ENCODE measurements around the gene MSX1. TPM values are rescaled to one million over a fixed set of nuclear protein-coding genes. Genes with fewer than 3 reads are reported as not detected.
A peak's percentile ranks its signal among the peaks of the same experiment; 100 is the strongest.

Gene MSX1
- polyA plus RNA-seq, 1 donor (not counting 4 experiments of a cell fraction or from before 2014, with no cell fraction given) = not detected

DNA sequence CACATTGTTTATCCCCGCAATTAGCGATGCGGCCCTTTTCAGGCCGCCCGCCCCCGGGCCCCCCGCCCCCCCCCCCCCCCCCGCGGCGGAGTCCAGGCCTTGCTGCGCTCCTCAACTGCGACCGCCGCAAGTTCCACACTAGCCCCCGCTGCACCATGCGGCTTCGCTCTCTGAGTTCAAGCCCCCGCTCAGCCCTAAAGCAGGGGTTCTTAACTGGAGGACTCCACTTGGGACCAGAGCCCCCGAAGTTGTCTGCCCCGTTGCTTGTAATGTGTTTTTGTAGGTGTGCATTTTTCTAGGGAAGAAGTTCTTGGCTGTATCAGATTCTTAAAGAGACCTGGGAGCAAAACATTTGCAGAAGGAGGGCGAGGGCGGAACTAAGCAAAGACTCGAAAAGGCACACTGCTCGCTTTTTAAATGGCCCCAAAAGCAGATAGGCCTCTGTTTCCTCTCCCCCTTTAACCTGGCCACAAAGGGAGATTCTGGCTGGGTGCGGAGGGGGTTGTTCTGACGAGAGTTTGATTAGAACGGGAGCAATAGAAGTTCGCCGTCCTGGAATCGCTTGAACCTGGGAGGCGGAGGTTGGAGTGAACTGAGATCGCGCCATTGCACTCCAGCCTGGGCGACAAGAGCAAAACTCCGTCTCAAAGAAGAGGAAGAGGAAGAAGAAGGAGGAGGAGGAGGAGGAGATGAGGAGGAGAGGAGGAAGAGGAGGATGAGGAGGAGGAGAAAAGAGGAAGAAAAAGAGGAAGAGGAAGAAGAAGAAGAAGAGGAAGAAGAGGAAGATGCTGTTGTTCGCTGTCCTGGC lies 2.3 kb upstream of the MSX1 start:
- no peak overlapping the region for H3K9ac ChIP-seq (ENCODE audit: control insufficient read depth, extremely low read depth, insufficient read depth, low read length)
- H2AFZ ChIP-seq (ENCODE audit: control insufficient read depth, low read length) = no peak overlapping the region
- H3K9me3 ChIP-seq (ENCODE audit: control insufficient read depth, low read depth, low read length) = no peaks in the 10 kb centered on the region
- FAIRE-seq = no peak
- H3K4me1 ChIP-seq (ENCODE audit: control insufficient read depth, extremely low read depth, insufficient read depth, low read length) = peaks cover 19% of the 10 kb centered on the region
- dilution Hi-C loops (cut with MboI; ENCODE audit: extremely low pct_ligation_motif_present, low sequenced_read_pairs) = no loop called here
- H3K79me2 ChIP-seq (ENCODE audit: control insufficient read depth, insufficient read depth, low read length) = no peaks in the 10 kb centered on the region
- no peak overlapping the region for H3K4me3 ChIP-seq (ENCODE audit: control insufficient read depth in 2 of 3, extremely low read depth in 1 of 3, insufficient read depth in 2 of 3, low read depth in 1 of 3, low read length in 3 of 3)
- no peak for DNase-seq (ENCODE audit: low read depth, low spot score)
- peaks cover 4% of the 10 kb centered on the region for H4K20me1 ChIP-seq (ENCODE audit: control insufficient read depth, extremely low read depth, insufficient read depth, low read length)
- peaks cover 98% of the 10 kb centered on the region for H3K27me3 ChIP-seq (ENCODE audit: control insufficient read depth, extremely low read depth, insufficient read depth, low read length)
- TF ChIP-seq, protein P1, sequence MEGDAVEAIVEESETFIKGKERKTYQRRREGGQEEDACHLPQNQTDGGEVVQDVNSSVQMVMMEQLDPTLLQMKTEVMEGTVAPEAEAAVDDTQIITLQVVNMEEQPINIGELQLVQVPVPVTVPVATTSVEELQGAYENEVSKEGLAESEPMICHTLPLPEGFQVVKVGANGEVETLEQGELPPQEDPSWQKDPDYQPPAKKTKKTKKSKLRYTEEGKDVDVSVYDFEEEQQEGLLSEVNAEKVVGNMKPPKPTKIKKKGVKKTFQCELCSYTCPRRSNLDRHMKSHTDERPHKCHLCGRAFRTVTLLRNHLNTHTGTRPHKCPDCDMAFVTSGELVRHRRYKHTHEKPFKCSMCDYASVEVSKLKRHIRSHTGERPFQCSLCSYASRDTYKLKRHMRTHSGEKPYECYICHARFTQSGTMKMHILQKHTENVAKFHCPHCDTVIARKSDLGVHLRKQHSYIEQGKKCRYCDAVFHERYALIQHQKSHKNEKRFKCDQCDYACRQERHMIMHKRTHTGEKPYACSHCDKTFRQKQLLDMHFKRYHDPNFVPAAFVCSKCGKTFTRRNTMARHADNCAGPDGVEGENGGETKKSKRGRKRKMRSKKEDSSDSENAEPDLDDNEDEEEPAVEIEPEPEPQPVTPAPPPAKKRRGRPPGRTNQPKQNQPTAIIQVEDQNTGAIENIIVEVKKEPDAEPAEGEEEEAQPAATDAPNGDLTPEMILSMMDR (optimal IDR thresholded peaks at IDR 0.05 in 1 of 3, IDR thresholded peaks at IDR 0.05 in 1 of 3, conservative IDR thresholded peaks at IDR 0.05 in 1 of 3; ENCODE audit: extremely low read depth in 1 of 3, insufficient read depth in 2 of 3, low read length in 3 of 3) = no peak
- TF ChIP-seq EZH2 (IDR thresholded peaks at IDR 0.05; ENCODE audit: low read length) = peak; percentile 81
- no peaks in the 10 kb centered on the region for H3K9me1 ChIP-seq (ENCODE audit: control insufficient read depth, extremely low read depth, insufficient read depth, low read length)
- H3K27ac ChIP-seq (ENCODE audit: control insufficient read depth, insufficient read depth, low read length) = no peak overlapping the region
- H3K4me2 ChIP-seq (ENCODE audit: control insufficient read depth, extremely low read depth, insufficient read depth, low read depth, low read length) = no peak overlapping the region
- no peaks in the 10 kb centered on the region for H3K36me3 ChIP-seq (ENCODE audit: control insufficient read depth in 2 of 2, extremely low read depth in 1 of 2, insufficient read depth in 2 of 2, low read length in 2 of 2)

DNA sequence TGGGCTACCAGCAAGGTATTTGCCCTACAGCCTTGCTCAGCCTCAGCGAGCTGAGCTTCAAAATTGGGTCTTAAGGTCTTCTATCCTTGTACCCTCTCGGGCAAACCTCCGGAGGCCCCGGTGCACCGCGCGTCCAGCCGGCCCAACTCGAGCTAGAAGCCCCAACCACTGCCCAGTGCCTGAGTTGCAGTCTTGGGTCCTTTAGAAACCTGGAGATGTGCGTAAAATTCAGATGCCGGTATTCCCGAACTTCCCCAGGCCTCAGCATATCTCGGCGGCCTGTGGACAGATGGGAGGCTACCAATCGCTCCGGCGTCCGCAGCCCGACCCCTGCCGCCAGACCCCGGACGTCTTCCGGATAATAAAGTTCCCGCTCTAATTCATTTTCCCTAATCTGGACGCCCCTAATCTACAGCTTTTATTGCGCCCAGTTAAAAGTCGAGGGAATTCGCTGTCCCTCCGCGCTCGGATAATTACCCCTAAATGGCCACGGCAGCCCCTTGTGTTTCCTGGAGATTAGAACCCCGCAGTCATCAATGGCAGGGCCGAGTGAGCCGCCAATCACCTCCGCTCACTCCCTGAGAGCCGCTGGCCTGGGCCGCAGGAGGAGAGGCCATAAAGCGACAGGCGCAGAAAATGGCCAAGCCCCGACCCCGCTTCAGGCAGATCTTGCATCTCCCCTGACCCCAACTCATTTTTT lies 1.5 kb upstream of the MSX1 start:
- no peak overlapping the region for H2AFZ ChIP-seq (ENCODE audit: control insufficient read depth, low read length)
- peaks cover 12% of the 10 kb centered on the region for H3K4me1 ChIP-seq (ENCODE audit: control insufficient read depth, extremely low read depth, insufficient read depth, low read length)
- no peak for FAIRE-seq
- H4K20me1 ChIP-seq (ENCODE audit: control insufficient read depth, extremely low read depth, insufficient read depth, low read length) = peaks cover 4% of the 10 kb centered on the region
- TF ChIP-seq EZH2 (IDR thresholded peaks at IDR 0.05; ENCODE audit: low read length) = peak; percentile 11
- TF ChIP-seq, protein P1 (optimal IDR thresholded peaks at IDR 0.05 in 1 of 3, IDR thresholded peaks at IDR 0.05 in 1 of 3, conservative IDR thresholded peaks at IDR 0.05 in 1 of 3; ENCODE audit: extremely low read depth in 1 of 3, insufficient read depth in 2 of 3, low read length in 3 of 3) = no peak
- H3K36me3 ChIP-seq (ENCODE audit: control insufficient read depth in 2 of 2, extremely low read depth in 1 of 2, insufficient read depth in 2 of 2, low read length in 2 of 2) = no peaks in the 10 kb centered on the region
- H3K9ac ChIP-seq (ENCODE audit: control insufficient read depth, extremely low read depth, insufficient read depth, low read length) = no peak overlapping the region
- no peaks in the 10 kb centered on the region for H3K79me2 ChIP-seq (ENCODE audit: control insufficient read depth, insufficient read depth, low read length)
- no peak overlapping the region for H3K27ac ChIP-seq (ENCODE audit: control insufficient read depth, insufficient read depth, low read length)
- no peak for DNase-seq (ENCODE audit: low read depth, low spot score)
- H3K9me1 ChIP-seq (ENCODE audit: control insufficient read depth, extremely low read depth, insufficient read depth, low read length) = no peaks in the 10 kb centered on the region
- dilution Hi-C loops (cut with MboI; ENCODE audit: extremely low pct_ligation_motif_present, low sequenced_read_pairs) = no loop called here
- H3K9me3 ChIP-seq (ENCODE audit: control insufficient read depth, low read depth, low read length) = no peaks in the 10 kb centered on the region
- H3K4me2 ChIP-seq (ENCODE audit: control insufficient read depth, extremely low read depth, insufficient read depth, low read depth, low read length) = no peak overlapping the region
- H3K27me3 ChIP-seq (ENCODE audit: control insufficient read depth, extremely low read depth, insufficient read depth, low read length) = peaks cover 98% of the 10 kb centered on the region
- H3K4me3 ChIP-seq (ENCODE audit: control insufficient read depth in 2 of 3, extremely low read depth in 1 of 3, insufficient read depth in 2 of 3, low read depth in 1 of 3, low read length in 3 of 3) = no peak overlapping the region
